GM18517 (cell line): ENCODE measurements around the gene GIPC1.
A peak's percentile ranks its signal among the peaks of the same experiment; 100 is the strongest.
"Not testable (repeated sequence)": the region's sequence is repeated elsewhere in the genome, so short reads cannot be mapped to it uniquely, and the experiment has no call there.

Experiments
- ATAC-seq: cut with Tn5 transposase; IDR thresholded peaks from one replicate; pipeline ENCODE4 v1.9.1; 2021; ENCODE audit warnings: mild to moderate bottlenecking, moderate library complexity; ENCODE audit not compliant: unreplicated experiment

GIPC1 gene

DNA sequence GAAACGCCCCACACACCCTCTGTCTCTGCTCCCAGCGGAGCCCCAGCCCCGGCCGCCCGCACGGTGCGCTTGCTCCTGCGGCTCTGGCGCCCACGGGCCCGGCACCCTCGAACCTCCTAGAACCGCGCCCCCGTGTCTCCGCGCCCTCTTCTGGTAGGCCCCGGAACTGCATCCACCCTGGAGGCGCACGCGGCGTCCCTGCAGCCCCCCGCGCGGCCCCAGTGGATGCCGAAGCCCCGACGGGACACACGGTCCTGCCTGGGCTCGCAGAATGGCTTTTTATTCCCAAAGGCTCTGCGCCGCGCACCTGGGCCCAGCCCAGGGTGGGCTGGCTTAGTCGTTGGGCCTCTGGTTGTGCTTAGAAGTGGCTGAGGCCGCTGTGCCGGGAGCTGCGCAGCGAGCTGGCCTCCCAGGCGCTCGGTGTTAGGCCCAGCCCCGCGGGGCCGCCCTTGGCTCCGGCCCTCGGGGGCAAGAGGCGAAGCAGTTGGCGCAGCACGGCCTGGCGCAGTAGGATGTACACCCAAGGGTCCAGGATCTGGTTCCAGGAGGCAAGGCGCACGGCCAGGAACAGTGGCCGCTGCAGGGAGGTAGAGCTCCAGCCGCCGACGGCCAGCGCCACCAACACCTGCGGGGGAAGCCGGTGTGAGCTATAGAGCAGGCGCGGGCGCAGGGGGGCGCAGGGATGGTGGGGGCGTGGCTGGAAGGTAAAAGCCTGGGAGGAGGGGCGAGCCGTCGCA is 23.6 kb downstream of the GIPC1 start:
- no peak for ATAC-seq

DNA sequence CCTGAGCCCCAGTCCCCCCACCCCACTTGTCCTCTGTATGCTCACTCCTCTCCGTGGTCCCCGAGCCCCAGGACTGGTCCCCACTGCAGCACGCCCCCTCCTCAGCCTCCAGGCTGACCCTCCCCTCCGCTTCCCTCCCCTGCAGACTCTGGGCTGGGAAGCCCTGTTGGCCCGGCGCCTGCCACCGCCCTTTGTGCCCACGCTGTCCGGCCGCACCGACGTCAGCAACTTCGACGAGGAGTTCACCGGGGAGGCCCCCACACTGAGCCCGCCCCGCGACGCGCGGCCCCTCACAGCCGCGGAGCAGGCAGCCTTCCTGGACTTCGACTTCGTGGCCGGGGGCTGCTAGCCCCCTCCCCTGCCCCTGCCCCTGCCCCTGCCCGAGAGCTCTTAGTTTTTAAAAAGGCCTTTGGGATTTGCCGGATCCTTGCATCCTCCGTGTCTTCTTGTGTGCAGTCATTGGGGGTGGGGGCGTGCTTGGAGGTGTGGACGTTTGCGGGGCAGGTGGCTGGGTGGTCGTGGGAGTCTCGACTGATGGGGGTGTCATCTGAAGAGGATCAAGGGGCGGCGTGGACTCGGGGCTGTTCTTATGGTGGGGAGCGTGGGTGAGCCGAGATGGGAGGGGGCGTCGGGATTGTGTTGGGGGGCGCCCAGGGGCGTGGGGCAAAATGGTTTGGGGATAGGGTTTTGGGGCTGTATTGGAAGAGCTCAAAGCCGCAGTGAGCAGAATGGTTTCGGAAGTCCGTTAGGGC is 24.3 kb downstream of the GIPC1 start:
- no peak for ATAC-seq

DNA sequence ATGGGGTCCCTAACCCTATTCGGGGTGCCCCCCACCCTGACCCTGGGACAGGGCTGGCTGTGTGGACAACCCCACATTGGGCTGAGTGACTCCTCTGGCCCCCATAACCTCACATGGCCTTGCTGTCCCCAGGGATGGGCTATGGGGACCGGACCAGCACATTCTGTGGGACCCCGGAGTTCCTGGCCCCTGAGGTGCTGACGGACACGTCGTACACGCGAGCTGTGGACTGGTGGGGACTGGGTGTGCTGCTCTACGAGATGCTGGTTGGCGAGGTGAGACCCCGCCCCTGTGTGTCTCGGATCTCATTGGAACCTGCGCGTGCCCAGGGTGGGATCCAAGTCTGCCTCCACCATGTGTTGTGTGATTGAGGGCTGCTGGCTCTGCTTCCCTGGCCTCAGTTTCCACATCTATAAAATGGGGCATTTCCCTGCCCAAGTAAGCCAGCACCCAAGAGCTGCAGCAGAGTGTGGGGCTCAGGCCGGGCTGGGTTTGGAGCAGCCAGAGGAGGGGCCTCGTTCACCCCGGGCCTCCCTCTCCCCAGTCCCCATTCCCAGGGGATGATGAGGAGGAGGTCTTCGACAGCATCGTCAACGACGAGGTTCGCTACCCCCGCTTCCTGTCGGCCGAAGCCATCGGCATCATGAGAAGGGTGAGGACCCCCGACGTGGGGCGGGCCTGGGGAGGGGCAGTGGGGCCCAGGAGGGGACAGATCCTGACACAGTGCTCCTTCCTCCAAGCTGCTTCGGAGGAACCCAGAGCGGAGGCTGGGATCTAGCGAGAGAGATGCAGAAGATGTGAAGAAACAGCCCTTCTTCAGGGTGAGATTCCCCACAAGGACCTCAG is 25.7 kb downstream of the GIPC1 start:
- no peak for ATAC-seq

DNA sequence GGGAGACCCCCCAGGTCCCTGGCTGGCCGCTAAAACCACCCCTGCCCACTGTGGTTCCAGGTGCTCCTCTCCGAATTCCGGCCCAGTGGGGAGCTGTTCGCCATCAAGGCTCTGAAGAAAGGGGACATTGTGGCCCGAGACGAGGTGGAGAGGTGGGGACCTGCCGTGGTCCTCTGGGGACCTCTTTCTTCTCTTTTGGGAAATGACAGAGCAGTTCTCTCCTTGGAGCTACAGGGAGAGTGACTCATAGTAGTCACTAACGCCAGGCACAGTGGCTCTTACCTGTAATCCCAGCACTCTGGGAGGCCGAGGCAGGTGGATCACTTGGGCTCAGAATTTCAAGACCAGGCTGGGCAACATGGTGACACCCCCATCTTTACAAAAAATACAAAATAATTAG is 28.1 kb downstream of the GIPC1 start:
- ATAC-seq, result no peak

DNA sequence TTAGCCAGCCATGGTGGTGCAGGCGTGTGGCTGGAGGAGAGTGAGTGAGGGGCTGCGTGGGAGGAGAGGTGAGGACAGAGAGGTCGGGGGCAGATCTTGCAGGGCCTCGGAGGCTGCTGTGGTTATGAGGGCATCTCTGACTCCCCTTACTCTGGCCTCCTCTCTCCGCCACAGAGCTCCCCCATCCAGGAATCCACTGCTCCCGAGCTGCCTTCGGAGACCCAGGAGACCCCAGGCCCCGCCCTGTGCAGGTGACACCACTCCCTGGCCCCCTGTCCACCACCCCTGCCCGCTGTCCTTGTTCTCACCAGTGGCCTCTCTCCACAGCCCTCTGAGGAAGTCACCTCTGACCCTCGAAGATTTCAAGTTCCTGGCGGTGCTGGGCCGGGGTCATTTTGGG is 28.5 kb downstream of the GIPC1 start:
- ATAC-seq, result no peak

DNA sequence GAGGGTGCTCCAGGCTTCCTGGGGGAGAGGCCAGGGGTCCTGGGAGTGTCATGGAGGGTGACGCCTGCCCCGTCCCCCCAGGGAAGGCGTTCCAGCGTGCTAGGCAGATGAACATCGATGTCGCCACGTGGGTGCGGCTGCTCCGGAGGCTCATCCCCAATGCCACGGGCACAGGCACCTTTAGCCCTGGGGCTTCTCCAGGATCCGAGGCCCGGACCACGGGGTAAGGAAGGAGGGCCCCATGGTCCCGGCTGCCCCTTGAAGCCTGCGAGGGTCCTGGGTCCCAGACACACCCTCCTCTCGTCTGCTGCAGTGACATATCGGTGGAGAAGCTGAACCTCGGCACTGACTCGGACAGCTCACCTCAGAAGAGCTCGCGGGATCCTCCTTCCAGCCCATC is 32.2 kb downstream of the GIPC1 start:
- ATAC-seq, result no peak

DNA sequence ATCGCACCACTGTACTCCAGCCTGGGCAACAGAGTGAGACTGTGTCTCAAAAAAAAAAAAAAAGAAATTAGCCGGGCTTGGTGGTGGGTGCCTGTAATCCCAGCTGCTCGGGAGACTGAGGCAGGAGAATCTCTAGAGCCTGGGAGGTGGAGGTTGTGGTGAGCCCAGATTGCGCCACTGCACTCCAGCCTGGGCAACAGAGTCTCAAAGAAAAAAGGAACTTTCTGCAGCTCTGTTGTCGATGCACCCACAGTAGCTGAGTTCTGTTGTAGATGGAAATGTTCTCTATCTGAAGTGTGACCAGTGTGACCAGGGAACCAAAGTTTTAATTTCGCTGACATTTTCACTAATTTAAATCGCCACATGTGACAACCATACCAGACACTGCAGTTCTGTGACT is 33.5 kb downstream of the GIPC1 start:
- ATAC-seq, result not testable (repeated sequence)

DNA sequence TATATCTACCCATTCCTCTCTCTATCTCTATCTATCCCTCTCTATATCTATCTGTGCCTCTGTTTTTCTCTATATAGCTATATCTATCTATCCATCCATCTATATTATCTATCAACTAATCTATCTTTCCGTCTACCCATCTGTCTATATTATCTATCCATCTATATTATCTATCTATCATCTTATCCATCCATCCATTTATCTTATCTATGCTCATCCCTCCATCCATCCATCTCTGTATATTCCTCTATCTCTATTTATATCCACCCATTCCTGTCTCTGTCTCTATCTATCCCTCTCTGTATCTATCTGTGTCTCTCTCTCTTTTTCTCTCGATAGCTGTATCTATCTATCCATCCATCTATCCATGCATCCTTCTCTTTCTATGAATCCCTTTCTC is 35.0 kb downstream of the GIPC1 start:
- ATAC-seq, result no peak

DNA sequence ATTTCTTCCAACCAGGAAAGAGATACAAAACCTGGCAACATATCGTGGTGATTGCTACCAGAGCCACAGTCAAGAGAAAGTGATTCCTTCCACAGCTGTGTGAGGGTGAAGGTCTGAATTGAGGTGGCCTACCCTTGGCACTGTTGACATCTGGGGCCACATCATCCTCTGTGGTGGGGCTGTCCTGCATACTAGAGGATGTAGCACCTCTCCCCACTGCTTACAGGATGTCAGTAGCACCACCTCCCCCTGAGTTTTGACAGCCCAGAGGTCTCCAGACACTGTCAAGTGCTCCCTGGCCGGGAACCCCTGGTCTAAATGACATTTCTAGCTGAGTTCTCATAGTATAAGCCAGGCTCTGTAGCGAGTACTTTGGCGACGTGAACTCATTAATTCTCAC is 36.2 kb downstream of the GIPC1 start:
- ATAC-seq, result no peak

DNA sequence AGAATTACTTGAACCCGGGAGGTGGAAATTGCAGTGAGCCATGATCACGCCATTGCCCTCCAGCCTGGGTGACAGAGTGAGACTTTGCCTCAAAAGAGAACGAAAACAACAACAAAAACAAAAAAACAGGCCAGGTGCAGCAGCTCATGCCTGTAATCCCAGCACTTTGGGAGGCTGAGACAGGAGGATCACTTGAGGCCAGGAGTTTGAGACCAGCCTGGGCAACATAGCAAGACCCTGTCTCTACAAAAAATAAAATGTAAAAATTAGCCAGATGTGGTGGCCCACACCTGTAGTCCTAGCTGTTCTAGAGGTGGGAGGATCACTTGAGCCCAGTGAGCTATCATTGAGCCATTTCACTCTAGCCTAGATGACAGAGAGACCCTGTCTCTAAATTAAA is 43.6 kb downstream of the GIPC1 start:
- not testable (repeated sequence) for ATAC-seq

DNA sequence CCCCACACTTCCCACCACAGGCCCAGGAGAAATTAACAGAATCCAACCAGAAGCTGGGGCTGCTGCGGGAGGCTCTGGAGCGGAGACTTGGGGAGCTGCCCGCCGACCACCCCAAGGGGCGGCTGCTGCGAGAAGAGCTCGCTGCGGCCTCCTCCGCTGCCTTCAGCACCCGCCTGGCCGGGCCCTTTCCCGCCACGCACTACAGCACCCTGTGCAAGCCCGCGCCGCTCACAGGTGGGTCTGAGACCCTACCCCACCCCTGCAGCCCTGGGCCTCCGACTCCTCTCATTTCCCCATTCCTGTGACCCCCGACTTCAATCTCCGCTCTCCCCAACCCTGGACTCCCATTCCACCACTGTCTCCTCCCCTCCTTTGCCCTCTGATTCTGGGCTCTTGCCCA is 45.1 kb downstream of the GIPC1 start:
- ATAC-seq, result no peak

DNA sequence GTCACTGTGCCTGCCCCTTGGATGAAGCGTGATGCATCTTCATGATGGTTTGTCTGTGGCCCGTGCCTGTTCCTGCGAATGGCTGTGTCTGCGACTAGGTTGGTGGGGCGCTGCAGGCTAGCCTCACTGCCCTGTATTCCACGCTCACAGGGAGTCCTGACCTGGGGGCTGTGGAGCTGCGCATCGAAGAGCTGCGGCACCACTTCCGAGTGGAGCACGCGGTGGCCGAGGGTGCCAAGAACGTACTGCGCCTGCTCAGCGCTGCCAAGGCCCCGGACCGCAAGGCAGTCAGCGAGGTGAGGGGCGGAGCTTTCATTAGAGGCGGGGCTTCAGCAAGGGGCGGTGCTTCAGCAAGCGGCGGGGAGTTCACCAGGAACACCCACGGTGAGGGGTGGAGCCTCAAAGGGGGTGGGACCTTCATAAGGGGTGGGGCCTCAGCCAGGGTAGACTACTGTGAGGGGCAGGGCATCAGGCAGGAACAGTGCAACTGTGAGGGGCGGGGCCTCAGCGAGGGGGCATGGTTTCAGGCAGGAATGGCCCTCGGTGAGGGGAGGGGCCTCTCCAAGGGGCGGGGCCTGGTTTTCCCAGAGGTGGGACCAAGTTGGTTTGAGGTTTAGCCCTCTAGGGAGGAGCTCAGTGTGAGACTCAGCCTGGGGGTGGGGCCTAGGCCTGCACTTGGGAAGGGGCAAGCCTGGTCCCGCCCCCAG is 45.6 kb downstream of the GIPC1 start:
- ATAC-seq, result no peak

DNA sequence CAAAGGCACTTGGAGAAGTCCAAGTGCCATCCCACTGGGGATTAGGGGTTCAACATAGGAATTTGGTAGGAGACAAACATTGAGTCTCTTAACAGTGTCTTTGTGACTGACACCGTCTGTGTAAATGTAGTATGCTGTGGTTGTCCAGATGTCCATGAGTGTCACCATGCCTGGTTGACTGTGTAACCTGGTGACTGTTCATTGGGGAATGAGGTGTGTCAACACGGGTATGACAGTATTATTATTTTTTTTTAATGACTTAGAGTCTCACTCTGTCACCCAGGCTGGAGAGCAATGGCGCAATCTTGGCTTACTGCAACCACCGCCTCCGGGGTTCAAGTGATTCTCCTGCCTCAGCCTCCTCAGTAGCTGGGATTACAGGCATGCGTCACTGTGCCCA is 46.6 kb downstream of the GIPC1 start:
- ATAC-seq, result no peak

DNA sequence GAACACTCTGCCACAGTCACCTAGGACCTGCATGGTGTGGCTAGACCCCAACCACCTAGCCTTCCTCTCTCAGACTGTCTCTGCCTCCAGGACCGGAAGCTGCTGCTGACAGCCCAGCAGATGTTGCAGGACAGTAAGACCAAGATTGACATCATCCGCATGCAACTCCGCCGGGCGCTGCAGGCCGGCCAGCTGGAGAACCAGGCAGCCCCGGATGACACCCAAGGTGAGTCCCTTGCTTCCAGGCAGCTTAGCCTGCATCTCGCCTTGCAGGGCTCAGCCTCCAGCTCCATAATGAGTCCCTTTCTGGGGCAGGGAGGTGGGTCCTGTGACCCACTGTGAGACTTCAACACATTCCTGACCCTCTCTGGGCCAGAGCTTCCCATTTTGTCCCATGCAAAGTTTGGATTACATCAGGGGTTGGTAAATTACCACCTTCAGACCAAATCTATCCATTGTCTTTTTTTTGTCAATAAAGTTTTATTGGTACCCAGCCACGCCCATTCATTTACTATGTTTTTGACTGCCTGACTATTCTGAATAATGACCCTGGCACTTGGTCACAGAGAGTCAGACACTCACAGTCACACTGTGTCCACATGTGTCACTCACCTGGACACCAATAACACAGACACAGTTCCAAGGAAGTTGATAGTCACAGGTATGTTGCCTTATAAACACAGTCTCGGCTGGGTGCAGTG is 49.4 kb downstream of the GIPC1 start:
- ATAC-seq, result no peak

DNA sequence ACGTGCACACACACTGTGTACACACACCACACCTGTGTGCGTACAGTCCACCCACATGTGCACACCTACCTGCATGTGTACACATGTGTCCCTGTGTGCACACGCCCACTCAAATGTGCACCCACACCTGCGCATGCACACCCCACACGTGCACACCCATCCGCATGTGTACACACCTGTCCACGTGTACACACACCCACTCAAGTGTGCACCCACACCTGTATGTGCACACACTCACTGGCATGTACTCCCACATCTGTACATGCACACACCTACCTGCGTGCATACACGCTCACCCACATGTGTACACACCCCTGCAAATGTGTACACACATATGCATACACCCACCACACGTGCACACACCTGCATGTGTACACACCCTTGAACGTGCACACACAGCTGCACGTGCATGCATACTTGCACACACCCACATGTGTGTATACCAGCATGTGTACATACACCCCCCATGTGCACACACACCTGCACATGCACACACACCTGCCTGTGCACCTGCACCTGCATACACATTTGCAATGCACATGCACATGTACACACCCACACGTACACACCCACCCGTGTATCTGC is 52.2 kb downstream of the GIPC1 start:
- ATAC-seq, result no peak

DNA sequence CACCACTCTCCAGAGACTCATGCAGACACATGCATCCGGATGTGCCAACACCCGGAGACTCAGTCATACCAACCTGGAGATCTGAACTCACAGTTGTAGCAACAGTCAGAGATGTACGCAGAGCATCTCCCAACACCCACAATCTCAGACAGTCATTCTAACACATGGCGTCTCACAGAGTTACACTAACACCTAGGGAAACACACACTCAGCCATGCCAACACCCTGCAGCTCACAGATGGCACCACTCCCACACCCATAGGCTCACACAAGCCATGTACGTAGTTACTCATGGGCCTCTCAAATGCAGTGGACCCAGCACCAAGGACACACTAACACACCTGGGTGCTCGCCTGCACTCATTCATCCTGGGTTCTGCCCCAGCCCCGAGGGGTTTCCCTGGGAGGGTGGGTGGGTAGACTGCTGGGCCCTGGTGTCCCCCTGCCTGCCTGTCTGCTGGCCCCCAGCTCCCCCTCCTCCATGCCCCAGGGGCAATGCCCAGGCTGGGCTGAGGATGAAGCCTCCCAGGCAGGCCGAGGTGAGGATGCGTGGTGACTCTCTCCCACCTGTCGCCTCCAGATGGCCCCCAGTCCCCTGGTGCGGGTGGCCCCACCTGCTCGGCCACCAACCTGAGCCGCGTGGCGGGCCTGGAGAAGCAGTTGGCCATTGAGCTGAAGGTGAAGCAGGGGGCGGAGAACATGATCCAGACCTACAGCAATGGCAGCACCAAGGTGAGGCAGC is 52.9 kb downstream of the GIPC1 start:
- ATAC-seq, result no peak

DNA sequence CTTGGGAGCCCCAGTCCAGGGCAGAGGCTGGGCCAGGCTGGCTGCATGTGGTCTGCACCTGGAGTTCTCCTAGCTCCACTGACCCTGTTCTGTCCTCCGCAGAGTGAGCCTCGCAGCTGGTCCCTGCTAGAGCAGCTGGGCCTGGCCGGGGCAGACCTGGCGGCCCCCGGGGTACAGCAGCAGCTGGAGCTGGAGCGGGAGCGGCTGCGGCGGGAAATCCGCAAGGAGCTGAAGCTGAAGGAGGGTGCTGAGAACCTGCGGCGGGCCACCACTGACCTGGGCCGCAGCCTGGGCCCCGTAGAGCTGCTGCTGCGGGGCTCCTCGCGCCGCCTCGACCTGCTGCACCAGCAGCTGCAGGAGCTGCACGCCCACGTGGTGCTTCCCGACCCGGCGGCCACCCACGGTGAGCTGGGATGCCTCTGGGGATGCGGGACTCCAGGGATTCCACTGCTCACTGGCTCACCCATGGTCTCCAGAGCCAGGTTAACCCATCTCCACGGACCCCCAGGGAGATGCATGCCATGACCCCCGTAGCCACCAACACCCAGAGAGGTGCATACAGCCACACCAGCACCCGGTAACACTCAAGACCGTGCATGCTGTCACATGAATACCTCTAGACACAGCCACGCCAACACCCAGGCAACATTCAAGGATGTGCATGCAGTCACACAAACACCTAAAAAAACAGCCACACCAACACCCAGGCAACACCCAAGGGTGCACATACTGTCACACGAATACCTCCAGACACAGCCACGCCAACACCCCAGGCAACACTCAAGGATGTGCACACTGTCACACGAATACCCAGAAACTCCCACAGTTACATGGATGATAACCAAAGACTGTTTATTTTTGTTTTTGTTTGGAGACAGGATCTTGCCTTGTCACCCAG is 54.6 kb downstream of the GIPC1 start:
- ATAC-seq, result no peak

DNA sequence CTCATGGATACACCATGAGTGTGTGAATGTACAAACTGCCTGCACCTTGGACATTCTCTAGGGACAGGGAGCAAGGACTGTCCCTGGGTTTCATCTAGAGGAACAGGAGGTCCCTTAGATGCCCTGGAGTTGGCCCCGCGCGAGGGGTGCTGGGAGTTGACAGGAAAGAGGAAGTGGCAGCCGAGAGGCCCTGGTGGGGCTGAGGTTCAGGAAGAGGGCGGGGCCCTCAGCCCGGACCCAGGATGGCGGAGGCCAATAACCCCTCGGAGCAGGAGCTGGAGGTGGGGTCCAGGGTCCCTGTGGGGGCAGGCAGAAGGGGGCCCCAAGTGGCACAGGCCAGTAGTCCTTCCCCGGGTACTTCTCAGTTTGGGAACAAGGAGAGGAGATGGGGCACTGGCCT is 55.9 kb downstream of the GIPC1 start:
- peak; percentile 75 for ATAC-seq
